Subcutaneous abdominal adipose tissue (tissue), 5 donors: ENCODE measurements around the gene SCARF1.

Source experiments
- H3K27ac ChIP-seq: one replicate; pipeline ENCODE4 v1.7.0; 2013; ENCODE audit warnings: low read depth, mild to moderate bottlenecking, inconsistent platforms, low read length, moderate library complexity
- H3K27me3 ChIP-seq, 5 donors: one replicate each; pipeline ENCODE4 v1.7.0; 2013; ENCODE audit warnings: low read length in 5 of 5, inconsistent platforms in 1 of 5; ENCODE audit not compliant: control insufficient read depth in 5 of 5, insufficient read depth in 4 of 5
- H3K36me3 ChIP-seq, 5 donors: one replicate each; pipeline ENCODE4 v1.7.0; 2013; ENCODE audit warnings: low read length in 5 of 5; ENCODE audit not compliant: control insufficient read depth in 5 of 5, insufficient read depth in 5 of 5
- H3K4me1 ChIP-seq, 5 donors: one replicate each; pipeline ENCODE4 v1.7.0; 2013; ENCODE audit warnings: low read length in 5 of 5, mild to moderate bottlenecking in 3 of 5, moderate library complexity in 1 of 5; ENCODE audit not compliant: control insufficient read depth in 5 of 5, insufficient read depth in 5 of 5
- H3K4me3 ChIP-seq, 5 donors: one replicate each; pipeline ENCODE4 v1.7.0; 2013; ENCODE audit warnings: low read length in 5 of 5, low read depth in 1 of 5
- H3K9ac ChIP-seq, 5 donors: one replicate each; pipeline ENCODE4 v1.7.0; 2013; ENCODE audit warnings: low read length in 5 of 5, mild to moderate bottlenecking in 4 of 5, moderate library complexity in 3 of 5
- H3K9me3 ChIP-seq, 5 donors: one replicate each; pipeline ENCODE4 v1.7.0; 2013; ENCODE audit warnings: low read length in 5 of 5; ENCODE audit not compliant: control insufficient read depth in 5 of 5
- donor health status: healthy.
- donor health status: healthy.
- donor health status: healthy.
- donor health status: healthy.
- donor health status: healthy.

The SCARF1 gene

GRCh38 chr17:1623057-1623630, 22.4 kb downstream of the SCARF1 start:
- no peak overlapping the region for H3K27ac ChIP-seq
- no peaks in the 10 kb centered on the region for H3K9me3 ChIP-seq
- no peak overlapping the region for H3K9ac ChIP-seq
- peaks cover 0 to 37% (median 9%) of the 10 kb centered on the region in 5 donors for H3K36me3 ChIP-seq
- H3K4me3 ChIP-seq: no peak overlapping the region
- no peaks in the 10 kb centered on the region for H3K27me3 ChIP-seq
- peaks cover 7 to 61% (median 47%) of the 10 kb centered on the region in 5 donors for H3K4me1 ChIP-seq

GRCh38 chr17:1621273-1621954, 24.1 kb downstream of the SCARF1 start:
- Histone ChIP-seq H3K4me1 (peaks cover 4 to 57% (median 30%) of the 10 kb centered on the region in 5 donors), H3K27ac (peak overlapping the region; percentile 86), H3K9me3 (no peaks in the 10 kb centered on the region), H3K27me3 (no peaks in the 10 kb centered on the region), H3K9ac (peak overlapping the region in 3 of 5 donors; percentile 49 to 75 (median 62)), H3K4me3 (peak overlapping the region in 4 of 5 donors; percentile 40 to 53 (median 46)), H3K36me3 (peaks cover 0 to 51% (median 12%) of the 10 kb centered on the region in 5 donors)

DNA sequence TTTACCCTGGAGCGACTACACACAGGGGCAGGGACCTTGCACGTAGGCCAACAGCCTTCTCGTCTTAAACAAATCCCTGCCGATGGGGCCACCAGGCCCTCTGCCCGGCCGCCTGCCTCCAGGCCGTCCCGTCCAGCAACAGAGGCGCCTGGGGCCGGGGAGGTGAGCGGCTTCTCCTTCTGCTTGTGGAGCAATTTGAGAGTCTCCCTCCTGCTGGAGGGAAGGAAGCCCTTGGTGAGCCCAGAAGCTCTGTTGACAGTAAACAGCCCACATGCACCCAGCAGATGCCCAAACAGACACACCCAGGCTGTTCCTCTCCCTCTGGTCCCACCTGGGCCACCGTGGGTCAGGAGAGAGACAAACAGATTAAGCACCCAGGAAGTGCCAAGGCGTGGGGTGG, 25.0 kb downstream of the SCARF1 start:
- H3K9ac ChIP-seq: peak overlapping the region in 1 of 5 donors; percentile 75
- peak overlapping the region in 1 of 5 donors; percentile 53 for H3K4me3 ChIP-seq
- no peaks in the 10 kb centered on the region for H3K27me3 ChIP-seq
- H3K36me3 ChIP-seq: peaks cover 0 to 56% (median 13%) of the 10 kb centered on the region in 5 donors
- peaks cover 1 to 48% (median 21%) of the 10 kb centered on the region in 5 donors for H3K4me1 ChIP-seq
- no peaks in the 10 kb centered on the region for H3K9me3 ChIP-seq
- H3K27ac ChIP-seq: peak overlapping the region; percentile 86

DNA sequence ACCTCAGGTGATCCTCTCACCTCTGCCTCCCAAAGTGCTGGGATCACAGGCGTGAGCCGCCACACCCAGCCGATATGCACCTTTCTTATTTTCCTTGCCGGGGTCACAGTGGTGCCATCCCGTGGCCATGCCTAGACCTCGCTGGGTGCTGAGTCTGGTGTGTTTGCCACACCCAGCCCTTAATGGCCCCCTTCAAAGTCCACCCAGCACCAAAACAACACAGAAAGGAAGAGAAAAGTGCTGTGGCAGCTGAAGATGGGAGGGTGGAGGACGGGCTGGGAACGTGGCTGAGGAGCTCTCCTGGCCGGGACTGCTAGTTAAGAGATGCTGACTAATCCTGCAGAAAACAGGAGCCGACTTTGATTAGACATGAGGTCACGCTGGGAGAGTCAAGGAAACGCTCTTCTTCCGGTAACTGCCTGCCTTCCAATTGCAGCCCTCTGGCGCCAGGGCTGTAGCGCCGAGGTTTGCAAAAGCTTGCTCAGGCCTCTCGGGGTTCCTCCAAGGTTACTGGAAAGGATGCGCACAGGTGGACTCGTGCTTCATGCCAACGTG, 27.8 kb downstream of the SCARF1 start:
- Histone ChIP-seq H3K9me3 (no peaks in the 10 kb centered on the region), H3K9ac (peak overlapping the region in 1 of 5 donors; percentile 11), H3K36me3 (peaks cover 0 to 63% (median 19%) of the 10 kb centered on the region in 5 donors), H3K27ac (peak overlapping the region; percentile 55), H3K4me3 (peak overlapping the region in 2 of 5 donors; percentile 19 to 26), H3K27me3 (no peaks in the 10 kb centered on the region), H3K4me1 (peaks cover 1 to 41% (median 18%) of the 10 kb centered on the region in 5 donors)

DNA sequence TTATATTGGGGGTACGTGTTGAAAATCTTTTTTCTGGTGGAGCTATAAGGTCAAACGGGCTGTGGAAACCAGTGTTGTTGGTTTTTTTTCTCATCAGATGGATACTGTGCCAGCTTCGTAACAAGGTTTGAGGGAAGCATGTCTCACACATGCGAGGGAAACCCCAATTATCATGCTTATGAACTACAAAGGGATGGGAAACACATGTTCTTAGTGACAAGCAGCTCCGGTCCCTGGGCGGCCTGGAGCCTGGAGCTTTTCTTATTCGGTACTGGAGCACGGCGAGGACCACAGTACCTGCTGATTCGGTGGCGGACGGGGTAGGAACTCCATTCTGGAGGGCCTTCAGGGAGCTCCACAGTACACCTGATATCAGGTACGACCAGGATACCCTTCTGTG, 29.4 kb downstream of the SCARF1 start:
- no peak overlapping the region for H3K9ac ChIP-seq
- no peaks in the 10 kb centered on the region for H3K27me3 ChIP-seq
- H3K4me3 ChIP-seq: no peak overlapping the region
- H3K36me3 ChIP-seq: peaks cover 0 to 60% (median 14%) of the 10 kb centered on the region in 5 donors
- H3K4me1 ChIP-seq: peaks cover 0 to 45% (median 23%) of the 10 kb centered on the region in 5 donors
- no peaks in the 10 kb centered on the region for H3K9me3 ChIP-seq
- H3K27ac ChIP-seq: no peak overlapping the region

GRCh38 chr17:1612400-1612799, 33.1 kb downstream of the SCARF1 start:
- peaks cover 0 to 40% (median 14%) of the 10 kb centered on the region in 5 donors for H3K36me3 ChIP-seq
- H3K27ac ChIP-seq: peak overlapping the region; percentile 40
- no peak overlapping the region for H3K4me3 ChIP-seq
- no peaks in the 10 kb centered on the region for H3K27me3 ChIP-seq
- no peak overlapping the region for H3K9ac ChIP-seq
- peaks cover 1 to 38% (median 26%) of the 10 kb centered on the region in 5 donors for H3K4me1 ChIP-seq
- H3K9me3 ChIP-seq: no peaks in the 10 kb centered on the region

DNA sequence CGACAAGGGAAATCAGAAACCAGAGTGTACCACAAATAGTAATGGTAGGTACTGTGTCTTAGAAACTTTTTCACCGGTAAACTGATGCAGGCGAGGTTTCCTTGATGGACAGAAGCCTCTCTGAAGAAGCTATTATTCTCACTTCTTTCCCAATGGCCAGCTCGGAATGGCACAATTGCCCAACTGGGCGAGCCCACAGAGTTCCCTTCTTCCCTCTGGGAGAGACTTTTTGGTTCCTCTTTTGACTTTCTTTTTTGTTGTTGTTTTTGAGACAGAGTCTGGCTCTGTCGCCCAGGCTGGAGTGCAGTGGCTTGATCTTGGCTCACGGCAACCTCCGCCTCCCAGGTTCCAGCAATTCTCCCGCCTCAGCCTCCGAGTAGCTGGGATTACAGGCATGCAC, 33.8 kb downstream of the SCARF1 start:
- H3K27ac ChIP-seq: peak overlapping the region; percentile 40
- H3K9ac ChIP-seq: no peak overlapping the region
- no peaks in the 10 kb centered on the region for H3K9me3 ChIP-seq
- peaks cover 5 to 40% (median 33%) of the 10 kb centered on the region in 5 donors for H3K4me1 ChIP-seq
- no peaks in the 10 kb centered on the region for H3K27me3 ChIP-seq
- H3K36me3 ChIP-seq: peaks cover 0 to 37% (median 12%) of the 10 kb centered on the region in 5 donors
- no peak overlapping the region for H3K4me3 ChIP-seq

DNA sequence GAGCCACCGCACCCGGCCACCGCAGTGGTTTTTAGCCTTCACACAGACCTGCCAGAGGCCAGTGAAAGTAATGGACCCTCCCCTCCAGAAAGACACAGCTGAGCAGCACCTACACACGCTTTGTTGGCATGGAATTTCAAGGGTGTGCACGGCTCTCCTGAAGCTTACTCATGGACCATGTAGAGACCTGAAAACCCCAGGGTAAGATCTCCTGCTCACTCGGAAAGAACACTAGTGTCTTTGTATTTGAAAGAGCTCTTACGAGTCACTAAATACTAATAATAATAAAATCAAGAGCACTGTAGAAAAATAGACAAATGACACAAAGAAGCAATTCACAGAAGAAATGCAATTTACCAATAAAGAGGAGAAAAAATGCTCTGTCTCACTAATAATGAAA, 36.9 kb downstream of the SCARF1 start:
- Histone ChIP-seq H3K4me1 (peaks cover 5 to 63% (median 44%) of the 10 kb centered on the region in 5 donors), H3K27me3 (no peaks in the 10 kb centered on the region), H3K27ac (no peak overlapping the region), H3K9me3 (no peaks in the 10 kb centered on the region), H3K36me3 (peaks cover 0 to 29% (median 2%) of the 10 kb centered on the region in 5 donors), H3K4me3 (no peak overlapping the region), H3K9ac (no peak overlapping the region)

GRCh38 chr17:1607971-1608320, 37.6 kb downstream of the SCARF1 start:
- H3K9ac ChIP-seq: no peak overlapping the region
- peaks cover 5 to 62% (median 41%) of the 10 kb centered on the region in 5 donors for H3K4me1 ChIP-seq
- no peak overlapping the region for H3K4me3 ChIP-seq
- peaks cover 0 to 22% (median under 1%) of the 10 kb centered on the region in 5 donors for H3K36me3 ChIP-seq
- H3K9me3 ChIP-seq: no peaks in the 10 kb centered on the region
- no peaks in the 10 kb centered on the region for H3K27me3 ChIP-seq
- peak overlapping the region; percentile 24 for H3K27ac ChIP-seq
